ENCODE results near the gene KRTAP12-4.

KRTAP12-4 gene

GRCh38 chr21:44654576-44655175, at the start of gene KRTAP12-4:
Gene KRTAP12-4 (minus strand): TSS chr21:44654659. CDS start chr21:44654614, 45 bp downstream.
- intact Hi-C loops (cut with DNase I; ENCODE audit: low total_unique reads): no loop called here
- Histone ChIP-seq H3K9me3 (peaks cover 0 to 6% (median 0%) of the 10 kb centered on the region in 3 donors), H3K4me3 (no peak within 1 kb of the TSS), H3K27ac (no peak within 1 kb of the TSS), H3K36me3 (no peaks in the 10 kb centered on the region), H3K4me1 (no peaks in the 10 kb centered on the region), H3K27me3 (peaks cover 0 to 16% of the 10 kb centered on the region in 2 donors)
- no peak for TF ChIP-seq CTCF (IDR thresholded peaks at IDR 0.05)
- no peak for DNase-seq

GRCh38 chr21:44703731-44704635, 49.5 kb upstream of the KRTAP12-4 start:
- H3K4me3 ChIP-seq: no peak overlapping the region
- no peaks in the 10 kb centered on the region for H3K9me3 ChIP-seq
- intact Hi-C loops (cut with DNase I; ENCODE audit: low total_unique reads): no loop called here
- peaks cover 0 to 90% of the 10 kb centered on the region in 2 donors for H3K27me3 ChIP-seq
- TF ChIP-seq CTCF (IDR thresholded peaks at IDR 0.05): no peak
- peaks cover 0 to 6% (median 0%) of the 10 kb centered on the region in 4 donors for H3K4me1 ChIP-seq
- no peak overlapping the region for H3K27ac ChIP-seq
- H3K36me3 ChIP-seq: no peaks in the 10 kb centered on the region
- DNase-seq: peak in 1 of 2 donors; percentile 35

GRCh38 chr21:44702973-44703730, 48.7 kb upstream of the KRTAP12-4 start:
- no peak overlapping the region for H3K4me3 ChIP-seq
- no peaks in the 10 kb centered on the region for H3K36me3 ChIP-seq
- H3K27ac ChIP-seq: no peak overlapping the region
- no peaks in the 10 kb centered on the region for H3K4me1 ChIP-seq
- intact Hi-C loops (cut with DNase I; ENCODE audit: low total_unique reads): no loop called here
- no peak for TF ChIP-seq CTCF (IDR thresholded peaks at IDR 0.05)
- H3K27me3 ChIP-seq: peaks cover 0 to 90% of the 10 kb centered on the region in 2 donors
- H3K9me3 ChIP-seq: no peaks in the 10 kb centered on the region
- DNase-seq: peak in 1 of 2 donors; percentile 59

- intact Hi-C loops (cut with DNase I; ENCODE audit: low total_unique reads): no loop called here
- peak in 1 of 2 donors; percentile 46 for DNase-seq
- peaks cover 0 to 90% of the 10 kb centered on the region in 2 donors for H3K27me3 ChIP-seq
- H3K9me3 ChIP-seq: no peaks in the 10 kb centered on the region
- H3K4me3 ChIP-seq: no peak overlapping the region
- no peaks in the 10 kb centered on the region for H3K36me3 ChIP-seq
- H3K4me1 ChIP-seq: no peaks in the 10 kb centered on the region
- TF ChIP-seq CTCF (IDR thresholded peaks at IDR 0.05): no peak
- no peak overlapping the region for H3K27ac ChIP-seq
These were observed 47.9 kb upstream of the KRTAP12-4 start for GRCh38 chr21:44702111-44702972.

- intact Hi-C loops (cut with DNase I; ENCODE audit: low total_unique reads): no loop called here
- DNase-seq: no peak
- no peaks in the 10 kb centered on the region for H3K9me3 ChIP-seq
- no peaks in the 10 kb centered on the region for H3K36me3 ChIP-seq
- no peak overlapping the region for H3K27ac ChIP-seq
- H3K4me3 ChIP-seq: no peak overlapping the region
- TF ChIP-seq CTCF (IDR thresholded peaks at IDR 0.05): no peak
- peaks cover 0 to 88% of the 10 kb centered on the region in 2 donors for H3K27me3 ChIP-seq
- no peaks in the 10 kb centered on the region for H3K4me1 ChIP-seq
These were observed 47.1 kb upstream of the KRTAP12-4 start for GRCh38 chr21:44701541-44701940.

Measured in tibial artery (tissue), 4 donors.